ENCODE measurements around the gene SH3RF3.

SH3RF3 gene

GRCh38 chr2:109311771-109312170 lies 182.8 kb downstream of the SH3RF3 start:
- DNase-seq (ENCODE audit: low spot score) = no peak

- DNase-seq (ENCODE audit: low spot score) = no peak
Observed at GRCh38 chr2:109312902-109313301, 183.9 kb downstream of the SH3RF3 start.

GRCh38 chr2:109313343-109313742 lies 184.3 kb downstream of the SH3RF3 start:
- DNase-seq (ENCODE audit: low spot score) = no peak

DNA sequence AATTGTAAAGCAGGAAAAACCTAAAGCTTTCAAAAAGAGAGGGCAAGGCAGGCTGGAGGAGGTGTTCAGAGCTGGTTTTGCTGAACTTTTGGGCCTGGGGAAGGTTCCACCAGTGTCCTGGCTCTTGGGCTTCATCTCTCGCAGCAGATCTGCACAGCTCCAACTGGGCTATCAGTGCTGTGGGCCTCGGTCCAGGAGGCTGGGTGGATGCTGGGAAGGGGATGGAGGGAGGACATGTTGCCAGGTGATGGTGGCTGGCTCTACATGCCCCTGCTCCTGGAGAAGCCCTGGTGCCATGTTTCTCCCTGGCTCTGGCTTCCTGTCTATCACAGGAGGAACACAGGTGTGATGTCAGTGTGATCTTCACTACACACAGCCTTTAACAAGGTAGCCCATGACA lies 187.1 kb downstream of the SH3RF3 start:
- DNase-seq (ENCODE audit: low spot score) = no peak

- DNase-seq (ENCODE audit: low spot score) = no peak
Observed at GRCh38 chr2:109317471-109318095, 188.6 kb downstream of the SH3RF3 start.

- no peak for DNase-seq (ENCODE audit: low spot score)
Observed at GRCh38 chr2:109318150-109318948, 189.3 kb downstream of the SH3RF3 start.

DNA sequence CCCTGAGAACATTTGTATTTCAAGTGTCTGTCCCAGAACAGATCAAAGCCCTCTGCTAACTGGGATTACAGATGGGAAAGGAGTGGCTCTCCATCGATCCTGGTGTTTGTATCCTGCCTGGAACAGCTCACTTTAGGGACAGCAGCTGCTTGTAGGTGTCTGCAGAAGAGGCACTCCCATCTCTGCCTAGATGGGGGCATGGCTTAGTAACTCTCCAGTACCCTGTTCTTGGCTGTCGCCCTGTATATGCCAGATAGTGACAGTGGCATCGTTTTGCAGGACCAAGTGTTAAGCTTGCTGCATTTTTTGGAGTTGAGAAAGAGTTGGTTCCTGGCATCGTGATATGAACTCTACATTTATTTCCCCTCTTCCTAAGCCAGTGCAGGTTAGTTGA lies 189.9 kb downstream of the SH3RF3 start:
- no peak for DNase-seq (ENCODE audit: low spot score)

DNA sequence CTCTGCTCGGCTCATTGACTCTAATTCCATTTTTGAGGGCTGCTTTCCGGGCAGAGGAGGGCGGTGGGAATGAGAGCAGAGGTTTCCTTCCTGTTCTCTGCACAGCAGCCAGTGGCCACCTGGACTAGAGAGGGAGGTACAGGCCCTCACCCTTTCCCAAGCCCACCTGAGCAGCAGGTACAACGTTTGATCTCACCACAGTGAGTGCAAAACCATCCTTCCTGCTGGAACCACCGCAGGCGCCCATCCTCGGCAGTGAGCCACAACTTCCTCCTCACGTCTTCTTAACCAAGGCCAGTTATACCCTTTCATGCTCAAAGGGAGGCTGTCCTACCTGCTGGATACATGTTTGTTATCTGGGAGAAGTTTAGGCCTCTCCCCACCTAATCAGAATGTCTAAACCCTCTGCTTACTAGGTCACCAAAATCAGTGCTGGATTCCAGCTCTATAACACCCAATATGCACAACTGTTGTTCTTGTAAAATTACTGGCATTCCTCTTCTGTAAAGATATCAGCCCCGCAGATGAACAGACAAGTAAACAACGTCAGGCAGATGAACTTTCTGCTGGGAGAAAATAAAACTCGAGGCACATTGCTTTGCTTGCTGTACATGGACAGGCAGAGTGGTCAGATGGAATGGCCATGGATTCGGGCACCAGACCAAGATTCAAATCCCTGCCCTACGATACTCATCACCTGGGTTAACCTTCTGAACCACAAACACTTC lies 191.4 kb downstream of the SH3RF3 start:
- DNase-seq (ENCODE audit: low spot score) = no peak

DNA sequence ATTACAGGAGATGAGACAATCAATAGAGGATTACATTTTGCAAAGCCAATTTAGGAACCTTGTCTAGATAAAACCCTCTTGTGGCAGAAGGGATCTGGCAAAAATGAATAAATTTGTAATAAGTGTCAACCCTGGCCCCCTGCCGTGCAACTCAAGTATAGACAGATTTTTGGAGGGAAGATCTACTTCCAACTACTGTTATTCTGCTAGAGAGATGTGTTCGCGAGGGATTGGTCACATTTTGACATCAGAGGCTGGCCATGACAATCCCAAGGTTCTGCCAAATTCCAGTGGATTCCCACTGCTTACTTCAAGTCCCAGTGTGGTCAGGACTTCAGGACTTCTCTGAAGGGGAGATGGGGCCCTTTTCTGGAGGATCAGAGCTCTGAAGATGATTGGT lies 192.6 kb downstream of the SH3RF3 start:
- no peak for DNase-seq (ENCODE audit: low spot score)

GRCh38 chr2:109322111-109322510 lies 193.1 kb downstream of the SH3RF3 start:
- DNase-seq (ENCODE audit: low spot score) = no peak

DNA sequence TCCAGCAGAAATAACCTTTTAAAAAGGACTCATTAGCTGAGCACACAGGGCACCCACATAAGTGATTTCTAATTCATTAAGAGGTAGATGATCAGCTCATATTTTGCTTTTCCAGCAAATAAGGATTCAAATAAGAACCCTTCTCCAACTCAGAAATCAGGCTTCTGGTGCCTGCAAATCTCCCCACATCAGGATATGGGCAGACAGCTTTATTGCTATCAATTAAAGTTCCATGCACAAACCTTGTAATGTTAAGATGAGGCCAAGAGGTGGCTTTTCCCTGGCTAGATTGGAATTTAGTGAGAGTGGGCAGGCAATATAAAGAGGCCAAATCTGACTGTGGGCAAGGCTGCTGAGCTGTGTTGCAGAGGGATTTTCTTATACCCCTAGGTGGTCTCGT lies 193.6 kb downstream of the SH3RF3 start:
- no peak for DNase-seq (ENCODE audit: low spot score)

- no peak for DNase-seq (ENCODE audit: low spot score)
Observed at GRCh38 chr2:109324861-109325260, 195.9 kb downstream of the SH3RF3 start.

DNA sequence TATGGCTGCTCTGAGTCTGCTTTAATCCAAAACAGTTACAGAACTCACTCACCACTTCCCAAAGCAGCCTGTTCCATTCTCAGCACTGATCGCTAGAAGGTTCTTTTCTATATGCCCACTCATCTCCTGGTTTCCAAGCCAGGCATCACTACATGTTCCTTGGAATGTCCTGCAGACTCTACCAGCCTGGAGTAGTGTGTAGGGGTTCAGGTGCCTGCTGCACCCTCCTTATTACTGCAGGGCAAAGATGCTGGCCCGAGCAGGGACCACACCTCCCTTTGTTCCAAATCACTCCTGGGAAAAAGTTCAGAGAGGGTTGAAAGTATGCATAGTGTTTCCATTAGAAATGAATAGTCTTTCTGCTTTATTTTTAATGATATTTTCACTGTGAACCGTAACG lies 196.6 kb downstream of the SH3RF3 start:
- no peak for DNase-seq (ENCODE audit: low spot score)

GRCh38 chr2:109326306-109326705 lies 197.3 kb downstream of the SH3RF3 start:
- no peak for DNase-seq (ENCODE audit: low spot score)

GRCh38 chr2:109330056-109330455 lies 201.1 kb downstream of the SH3RF3 start:
- no peak for DNase-seq (ENCODE audit: low spot score)

DNA sequence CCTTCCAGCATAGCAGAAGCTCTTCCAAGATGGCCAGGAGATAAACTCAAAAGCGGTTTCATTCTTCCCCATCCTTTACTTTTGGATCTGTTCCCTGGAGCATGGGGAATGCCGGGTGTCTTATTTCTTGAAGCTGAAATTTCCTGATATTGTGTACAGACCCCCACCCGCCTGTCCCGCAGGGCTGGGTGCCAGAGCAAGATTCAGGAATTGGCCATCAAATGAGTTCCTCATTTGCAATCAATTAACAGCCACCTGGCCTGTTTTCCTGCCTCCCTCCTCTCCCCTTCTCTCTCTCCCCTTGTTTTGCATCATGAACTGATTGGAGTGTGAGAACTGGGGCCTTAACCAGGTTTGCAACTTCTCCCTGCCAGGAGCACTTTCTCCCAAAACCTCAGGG lies 202.1 kb downstream of the SH3RF3 start:
- no peak for DNase-seq (ENCODE audit: low spot score)

DNA sequence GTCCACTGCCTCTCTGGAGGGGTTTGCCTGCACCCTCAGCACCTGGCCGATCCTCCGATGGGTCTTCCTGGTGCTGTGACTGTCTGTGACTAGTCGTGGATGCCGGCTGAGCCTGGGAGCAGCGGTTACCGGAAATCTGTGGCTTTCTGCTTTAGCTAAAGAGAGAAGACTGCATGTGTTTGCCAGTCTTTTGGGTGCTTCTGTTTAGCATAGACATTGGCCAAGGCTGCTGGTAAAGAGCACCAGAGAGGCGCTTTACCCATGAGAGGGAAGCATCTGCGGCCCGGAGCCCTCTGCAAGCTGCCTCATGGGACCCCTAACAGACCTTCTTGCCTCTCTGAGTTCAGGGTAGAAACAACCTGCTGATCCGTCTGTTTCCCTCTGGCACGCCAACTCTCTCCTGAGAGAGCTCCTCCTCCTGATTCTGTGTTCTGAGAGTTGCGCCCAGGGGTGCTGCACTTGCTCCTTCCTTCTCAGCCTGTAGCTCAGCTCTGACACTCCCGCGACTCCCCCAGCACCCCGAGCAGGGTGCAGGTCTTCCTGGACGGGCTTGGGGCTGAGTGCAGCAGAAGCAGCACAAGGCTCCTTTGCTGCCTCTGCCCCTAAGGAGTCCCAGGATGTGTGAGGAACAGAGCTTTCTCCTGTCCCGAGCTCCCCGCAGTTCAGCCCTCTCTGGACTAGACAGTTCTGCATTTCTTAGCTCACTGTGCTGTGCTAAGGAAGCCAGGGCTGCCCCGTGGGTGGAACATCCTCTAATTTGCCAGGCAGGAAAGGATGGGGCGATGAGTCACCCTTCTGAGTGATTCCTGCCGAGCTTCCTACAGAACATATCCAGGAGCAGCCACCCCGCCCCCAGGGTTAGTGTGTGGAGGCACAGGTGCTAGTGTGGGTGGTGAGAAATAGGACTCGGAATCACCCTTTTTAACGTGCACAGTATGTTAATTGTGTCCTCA lies 203.2 kb downstream of the SH3RF3 start:
- peak; percentile 23 for DNase-seq (ENCODE audit: low spot score)

GRCh38 chr2:109332880-109333279 lies 203.9 kb downstream of the SH3RF3 start:
- no peak for DNase-seq (ENCODE audit: low spot score)

- DNase-seq (ENCODE audit: low spot score) = no peak
Observed at GRCh38 chr2:109333414-109334210, 204.6 kb downstream of the SH3RF3 start.

- no peak for DNase-seq (ENCODE audit: low spot score)
Observed at GRCh38 chr2:109335631-109336176, 206.7 kb downstream of the SH3RF3 start.

- no peak for DNase-seq (ENCODE audit: low spot score)
Observed at GRCh38 chr2:109336296-109336695, 207.3 kb downstream of the SH3RF3 start.

All from NAMALWA (cell line).